Ishikawa (cell line): ENCODE data around the gene SNX27.

Source experiments
- CEBPB ChIP-seq: IDR thresholded peaks from 2 replicates; pipeline ENCODE4 v1.6.1; 2012
- CREB1 ChIP-seq: IDR thresholded peaks from 2 replicates; pipeline ENCODE4 v1.6.1; 2012; ENCODE audit warnings: low read depth
- EGR1 ChIP-seq: IDR thresholded peaks from 2 replicates; pipeline ENCODE4 v1.6.1; 2012
- EP300 ChIP-seq: IDR thresholded peaks from 2 replicates; pipeline ENCODE4 v1.6.1; 2012; ENCODE audit warnings: borderline replicate concordance
- FOXM1 ChIP-seq: IDR thresholded peaks from 2 replicates; pipeline ENCODE4 v1.6.1; 2012; ENCODE audit warnings: low read depth, borderline replicate concordance
- MAX ChIP-seq: IDR thresholded peaks from 2 replicates; pipeline ENCODE4 v1.6.1; 2012
- NFIC ChIP-seq: IDR thresholded peaks from 2 replicates; pipeline ENCODE4 v1.6.1; 2012
- RAD21 ChIP-seq: IDR thresholded peaks from 2 replicates; pipeline ENCODE4 v1.6.1; 2012; ENCODE audit warnings: low read depth
- REST ChIP-seq: IDR thresholded peaks from 2 replicates; pipeline ENCODE4 v1.6.1; 2012; ENCODE audit warnings: low read depth, mild to moderate bottlenecking
- TAF1 ChIP-seq: IDR thresholded peaks from 2 replicates; pipeline ENCODE4 v1.6.1; 2012; ENCODE audit warnings: low read depth, mild to moderate bottlenecking
- TCF12 ChIP-seq: IDR thresholded peaks from 2 replicates; pipeline ENCODE4 v1.6.1; 2012; ENCODE audit warnings: low read depth
- TEAD4 ChIP-seq: IDR thresholded peaks from 2 replicates; pipeline ENCODE4 v1.6.1; 2012
- USF1 ChIP-seq: IDR thresholded peaks from 2 replicates; pipeline ENCODE4 v1.6.1; 2012
- YY1 ChIP-seq: IDR thresholded peaks from 2 replicates; pipeline ENCODE4 v1.6.1; 2012; ENCODE audit warnings: low read depth
- ZBTB7A ChIP-seq: IDR thresholded peaks from 2 replicates; pipeline ENCODE4 v1.6.1; 2012; ENCODE audit warnings: low read depth

The SNX27 gene

GRCh38 chr1:151703813-151704212 is 92.0 kb downstream of the SNX27 start:
- TF ChIP-seq RAD21 (no peak), EP300 (no peak), MAX (no peak), TCF12 (no peak), TEAD4 (no peak), ZBTB7A (no peak), USF1 (no peak), CREB1 (no peak), EGR1 (no peak), CEBPB (no peak), TAF1 (no peak), NFIC (no peak)

- TF ChIP-seq CEBPB (no peak), YY1 (no peak), TCF12 (no peak), ZBTB7A (no peak), EGR1 (no peak), REST (no peak), EP300 (no peak), FOXM1 (no peak), CREB1 (no peak), RAD21 (no peak), MAX (no peak), NFIC (no peak), USF1 (no peak)
Observed at GRCh38 chr1:151704246-151704645, 92.4 kb downstream of the SNX27 start.

- TF ChIP-seq ZBTB7A: no peak
- no peak for TF ChIP-seq RAD21
- TF ChIP-seq CREB1: no peak
- no peak for TF ChIP-seq TEAD4
- no peak for TF ChIP-seq TCF12
- no peak for TF ChIP-seq USF1
- TF ChIP-seq EP300: no peak
- TF ChIP-seq MAX: no peak
- no peak for TF ChIP-seq REST
- TF ChIP-seq EGR1: no peak
- no peak for TF ChIP-seq YY1
- no peak for TF ChIP-seq FOXM1
- no peak for TF ChIP-seq TAF1
- TF ChIP-seq NFIC: no peak
- no peak for TF ChIP-seq CEBPB
Observed at GRCh38 chr1:151705146-151705545, 93.3 kb downstream of the SNX27 start.

GRCh38 chr1:151705753-151706463 is 94.1 kb downstream of the SNX27 start:
- TF ChIP-seq TAF1 (no peak), ZBTB7A (no peak), USF1 (no peak), EGR1 (no peak), MAX (no peak), TEAD4 (no peak), RAD21 (no peak), REST (no peak), EP300 (no peak), NFIC (no peak), FOXM1 (no peak), CEBPB (no peak), YY1 (no peak)
